22Rv1 (cell line): ENCODE measurements around the gene SCAPER.

Experiments
- CTCF ChIP-seq: fragments of 450-650 bp; IDR thresholded peaks from 2 replicates; pipeline ENCODE4 v1.5.1; 2017; ENCODE audit warnings: mild to moderate bottlenecking
- ZFX ChIP-seq: fragments of 450-650 bp; IDR thresholded peaks from 2 replicates; pipeline ENCODE4 v1.6.1; 2017; ENCODE audit warnings: antibody characterized with exemption, borderline replicate concordance

- TF ChIP-seq CTCF, result no peak
- TF ChIP-seq ZFX, result no peak
Observed at GRCh38 chr15:76337059-76337695, 568.0 kb downstream of the SCAPER start.
